ENCODE measurements around the gene PTGER3. TPM values are rescaled to one million over a fixed set of nuclear protein-coding genes. Genes with fewer than 3 reads are reported as not detected.

The PTGER3 gene
- total and polyA plus RNA-seq, 10 of the 15 experiments (the other 5 are each of a cell fraction or from before 2014, with no cell fraction given), result under 0.01 to 0.04 (median 0.02) TPM; not detected in 7

DNA sequence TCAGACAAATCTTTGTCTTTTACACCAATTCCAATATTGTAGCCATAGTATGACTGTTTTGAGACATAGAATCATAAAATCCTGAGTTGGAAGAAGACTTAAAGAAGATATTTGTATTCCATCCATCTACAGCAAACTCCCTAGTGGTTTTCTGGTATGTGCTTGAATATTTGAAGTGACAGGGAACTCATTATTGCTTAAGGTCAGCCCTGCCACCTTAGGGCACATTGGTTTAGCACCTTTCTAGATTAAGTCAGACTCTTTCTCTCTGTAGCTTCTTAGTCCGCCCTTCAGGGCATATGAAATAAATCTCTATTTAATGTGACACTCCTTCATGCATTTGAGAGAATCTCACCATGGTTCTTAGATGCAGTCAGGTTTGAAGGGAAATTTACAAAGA lies 49.8 kb downstream of the PTGER3 start (continued):
- TF ChIP-seq, protein P1, sequence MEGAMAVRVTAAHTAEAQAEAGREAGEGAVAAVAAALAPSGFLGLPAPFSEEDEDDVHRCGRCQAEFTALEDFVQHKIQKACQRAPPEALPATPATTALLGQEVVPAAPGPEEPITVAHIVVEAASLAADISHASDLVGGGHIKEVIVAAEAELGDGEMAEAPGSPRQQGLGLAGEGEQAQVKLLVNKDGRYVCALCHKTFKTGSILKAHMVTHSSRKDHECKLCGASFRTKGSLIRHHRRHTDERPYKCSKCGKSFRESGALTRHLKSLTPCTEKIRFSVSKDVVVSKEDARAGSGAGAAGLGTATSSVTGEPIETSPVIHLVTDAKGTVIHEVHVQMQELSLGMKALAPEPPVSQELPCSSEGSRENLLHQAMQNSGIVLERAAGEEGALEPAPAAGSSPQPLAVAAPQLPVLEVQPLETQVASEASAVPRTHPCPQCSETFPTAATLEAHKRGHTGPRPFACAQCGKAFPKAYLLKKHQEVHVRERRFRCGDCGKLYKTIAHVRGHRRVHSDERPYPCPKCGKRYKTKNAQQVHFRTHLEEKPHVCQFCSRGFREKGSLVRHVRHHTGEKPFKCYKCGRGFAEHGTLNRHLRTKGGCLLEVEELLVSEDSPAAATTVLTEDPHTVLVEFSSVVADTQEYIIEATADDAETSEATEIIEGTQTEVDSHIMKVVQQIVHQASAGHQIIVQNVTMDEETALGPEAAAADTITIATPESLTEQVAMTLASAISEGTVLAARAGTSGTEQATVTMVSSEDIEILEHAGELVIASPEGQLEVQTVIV (IDR thresholded peaks at IDR 0.05; ENCODE audit: borderline replicate concordance, partially characterized antibody), result no peak
- TF ChIP-seq ZNF384 (IDR thresholded peaks at IDR 0.05; ENCODE audit: borderline replicate concordance, low read depth, low read length), result no peak

DNA sequence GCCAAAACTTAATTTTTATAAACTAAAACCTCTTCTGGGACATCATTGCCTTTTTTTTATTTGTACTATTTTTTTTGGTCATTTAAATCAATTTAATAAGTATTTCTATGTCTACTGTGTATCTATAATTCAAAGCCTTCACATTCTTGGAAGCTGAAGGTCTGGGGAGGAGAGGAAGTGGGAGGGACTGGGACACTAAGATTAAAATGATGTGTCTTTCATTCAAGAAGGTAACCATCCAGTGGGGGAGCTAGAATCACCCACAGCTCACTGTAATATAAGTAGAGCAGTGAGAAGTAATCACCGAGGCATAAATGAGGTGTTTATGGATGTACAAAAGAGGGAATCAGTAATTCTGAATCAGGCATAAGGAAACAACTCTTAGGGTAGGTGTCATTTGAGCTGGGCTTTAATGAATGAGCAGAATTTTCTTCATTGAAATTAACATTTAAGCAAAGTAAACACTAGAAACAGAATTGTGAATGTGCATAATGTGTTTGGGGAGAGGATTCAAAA lies 52.8 kb downstream of the PTGER3 start:
- no peaks in the 10 kb centered on the region for H3K79me2 ChIP-seq (ENCODE audit: control insufficient read depth, insufficient read depth, low read length)
- POLR2A ChIA-PET, result no interaction called here
- WGBS (ENCODE audit: insufficient coverage, insufficient replicate concordance, low lambda C conversion rate, missing lambda C conversion rate), result 0% methylated on average over 1 of the region's 1 CpG
- DNase-seq (ENCODE audit: low read depth, low spot score) (no peak), FAIRE-seq (no peak), ATAC-seq (no peak)
- no peaks in the 10 kb centered on the region for H3K36me3 ChIP-seq (ENCODE audit: control insufficient read depth in 2 of 2, insufficient read depth in 2 of 2, low read length in 1 of 2)
- RAD21 ChIA-PET (ENCODE audit: unreplicated experiment), result no interaction called here
- peaks cover 0 to 2% of the 10 kb centered on the region in 2 experiments; a peak in 1 of 4 replicates for H3K27me3 ChIP-seq (replicated peaks in 1 of 2; ENCODE audit: control insufficient read depth in 2 of 2, insufficient read depth in 2 of 2, low read length in 1 of 2)
- H3K4me3 ChIP-seq, result no peak overlapping the region
- H3K9me3 ChIP-seq (replicated peaks; ENCODE audit: control insufficient read depth, insufficient read depth, low read length), result no peaks in the 10 kb centered on the region
- H3K27ac ChIP-seq (ENCODE audit: control insufficient read depth, insufficient read depth), result no peak overlapping the region
- intact Hi-C loops (cut with micrococcal nuclease; ENCODE audit: unreplicated experiment) (no loop called here), in situ Hi-C loops (cut with MboI) (no loop called here)
- H3K9ac ChIP-seq (ENCODE audit: control insufficient read depth, insufficient read depth, low read length), result no peak overlapping the region
- H4K20me1 ChIP-seq (ENCODE audit: control insufficient read depth, insufficient read depth), result no peaks in the 10 kb centered on the region
- CTCF ChIA-PET, result no interaction called here
- SMC1A ChIA-PET (ENCODE audit: uncharacterized antibody, unreplicated experiment), result no interaction called here
- no peak overlapping the region for H2AFZ ChIP-seq (ENCODE audit: control insufficient read depth, low read depth, low read length)
- TF ChIP-seq KLF5 (IDR thresholded peaks at IDR 0.05; ENCODE audit: partially characterized antibody), result no peak
- TF ChIP-seq CHD1 (IDR thresholded peaks at IDR 0.05; ENCODE audit: low read depth, low read length), result no peak
- no peak for TF ChIP-seq ZNF384 (IDR thresholded peaks at IDR 0.05; ENCODE audit: borderline replicate concordance, low read depth, low read length)
- no peak for TF ChIP-seq EGR1 (IDR thresholded peaks at IDR 0.05; ENCODE audit: borderline replicate concordance in 1 of 2, low read depth in 2 of 2, low read length in 2 of 2)
- TF ChIP-seq DPF2 (IDR thresholded peaks at IDR 0.05), result no peak
- TF ChIP-seq RCOR1 (conservative IDR thresholded peaks at IDR 0.05; ENCODE audit: low read depth, low read length), result no peak
- no peak for TF ChIP-seq NR2C2 (IDR thresholded peaks at IDR 0.05; ENCODE audit: borderline replicate concordance, control insufficient read depth, insufficient read length, low read depth)
- no peak for TF ChIP-seq ZZZ3 (IDR thresholded peaks at IDR 0.05; ENCODE audit: control insufficient read depth, insufficient read length, low read depth)
- TF ChIP-seq IRF4 (IDR thresholded peaks at IDR 0.05; ENCODE audit: low read depth, low read length), result no peak
- no peak for TF ChIP-seq NR2F1 (conservative IDR thresholded peaks at IDR 0.05)
- TF ChIP-seq SRF (IDR thresholded peaks at IDR 0.05; ENCODE audit: low read depth in 2 of 2, low read length in 2 of 2), result no peak
- no peak for TF ChIP-seq NFYB (IDR thresholded peaks at IDR 0.05; ENCODE audit: insufficient read depth, low read depth, low read length)
- H3K4me1 ChIP-seq (ENCODE audit: control insufficient read depth, insufficient read depth, low read length), result no peaks in the 10 kb centered on the region
- H3K4me2 ChIP-seq (ENCODE audit: control insufficient read depth, insufficient read depth), result no peak overlapping the region
- BruUV-seq (replicated peaks), result no TSS peak

Data from GM12878 (cell line).